Lower leg skin (tissue), 3 donors: ENCODE results near the gene HPS4.

Source experiments
- CTCF ChIP-seq, 3 donors: fragments of 450-650 bp; IDR thresholded peaks; one replicate each; pipeline ENCODE4 v1.5.1; 2016; ENCODE audit warnings: antibody characterized with exemption in 3 of 3, mild to moderate bottlenecking in 3 of 3, moderate library complexity in 2 of 3
- POLR2A ChIP-seq, 2 donors: fragments of 450-650 bp; IDR thresholded peaks; one replicate each; pipeline ENCODE4 v1.6.1; 2016 to 2017; ENCODE audit warnings: antibody characterized with exemption in 2 of 2, mild to moderate bottlenecking in 1 of 2, moderate library complexity in 1 of 2

- TF ChIP-seq CTCF (IDR thresholded peaks at IDR 0.05) (no peak), POLR2A (IDR thresholded peaks at IDR 0.05) (no peak)
These were observed 1.4 kb upstream of the HPS4 start for GRCh38 chr22:26485013-26485412.
